Right ventricle myocardium inferior (tissue), 1 donor: ENCODE data around the gene GPS1. TPM values are rescaled to one million over a fixed set of nuclear protein-coding genes. Genes with fewer than 3 reads are reported as not detected.

ENCODE experiments used
- ATAC-seq: fragments of 200-7000 bp; cut with Tn5 transposase; one replicate; pipeline ENCODE4 v1.9.1; 2020; ENCODE audit warnings: mild to moderate bottlenecking, moderate library complexity
- DNase-seq: peaks from one replicate; pipeline ENCODE4 v3.0.0; 2021; ENCODE audit errors: missing footprints
- intact Hi-C: fragments of 100-400 bp; cut with DNase I; formaldehyde crosslinking; loops from one replicate; pipeline ENCODE4 v1.11.0; 2022
- total RNA-seq: library from RNA; stranded (reverse); fragmentation: NEBNext Ultra II Directional; extraction: Animal tissue kit (Norgen Biotek cat#: 25700); gene quantifications from one replicate; pipeline ENCODE4 v1.2.1, GENCODE V29; 2021
- donor health status: DM: no; HTN: yes; CAD: no; lungs with severe emphysema.

Gene GPS1
- total RNA-seq, 1 donor from 2014 or later: 80.9 TPM

- peak; percentile 15 for ATAC-seq
- intact Hi-C loops: no loop called here
Measured at GRCh38 chr17:82050761-82051641, 697 bp upstream of the GPS1 start.

GRCh38 chr17:82052638-82053059, 951 bp downstream of the GPS1 start:
- ATAC-seq: no peak
- intact Hi-C loops: no loop called here
- no peak for DNase-seq

More at GRCh38 chr17:82050761-82051641, 697 bp upstream of the GPS1 start:
- peak; percentile 73 for DNase-seq

- no peak for ATAC-seq
- intact Hi-C loops: no loop called here
- DNase-seq: peak; percentile 32
Measured at GRCh38 chr17:82053130-82053529, 1.4 kb downstream of the GPS1 start.

GRCh38 chr17:82053556-82054263, 2.0 kb downstream of the GPS1 start:
- intact Hi-C loops: no loop called here
- ATAC-seq (no peak), DNase-seq (peak; percentile 48)

- ATAC-seq (no peak), DNase-seq (peak; percentile 40)
- intact Hi-C loops: no loop called here
Measured at GRCh38 chr17:82054351-82055022, 2.8 kb downstream of the GPS1 start.

- intact Hi-C loops: no loop called here
- no peak for ATAC-seq
- peak; percentile 32 for DNase-seq
Measured at GRCh38 chr17:82055023-82055964, 3.6 kb downstream of the GPS1 start.

- DNase-seq (peak; percentile 54), ATAC-seq (no peak)
- intact Hi-C loops: no loop called here
Measured at GRCh38 chr17:82055965-82056728, 4.4 kb downstream of the GPS1 start.

GRCh38 chr17:82056729-82057621, 5.3 kb downstream of the GPS1 start:
- intact Hi-C loops: no loop called here
- peak; percentile 40 for DNase-seq
- no peak for ATAC-seq

GRCh38 chr17:82058230-82058854, 6.6 kb downstream of the GPS1 start:
- no peak for ATAC-seq
- intact Hi-C loops: no loop called here
- peak; percentile 14 for DNase-seq

GRCh38 chr17:82058855-82059249, 7.2 kb downstream of the GPS1 start:
- intact Hi-C loops: no loop called here
- ATAC-seq (no peak), DNase-seq (peak; percentile 39)

- intact Hi-C loops: no loop called here
- no peak for ATAC-seq
- DNase-seq: peak; percentile 48
Measured at GRCh38 chr17:82059272-82060000, 7.7 kb downstream of the GPS1 start.

GRCh38 chr17:82060001-82060380, 8.3 kb downstream of the GPS1 start:
- intact Hi-C loops: no loop called here
- DNase-seq: no peak

GRCh38 chr17:82060614-82061013, 8.9 kb downstream of the GPS1 start:
- peak; percentile 30 for DNase-seq
- ATAC-seq: no peak
- intact Hi-C loops: no loop called here

More at GRCh38 chr17:82060001-82060380, 8.3 kb downstream of the GPS1 start:
- ATAC-seq: no peak

GRCh38 chr17:82061047-82061925, 9.6 kb downstream of the GPS1 start:
- ATAC-seq: no peak
- intact Hi-C loops: no loop called here
- peak; percentile 55 for DNase-seq
